Nephron (organoid): Measurements from ENCODE around the gene PAGR1.
"Not testable (repeated sequence)": the region's sequence is repeated elsewhere in the genome, so short reads cannot be mapped to it uniquely, and the experiment has no call there.

Experiments used
- H3K27ac Mint-ChIP-seq, 3 experiments: 2 replicates each; pipeline ENCODE4 v1.8.0; 2020; ENCODE audit warnings: mixed read lengths in 3 of 3, mild to moderate bottlenecking in 2 of 3, moderate library complexity in 1 of 3
- H3K27me3 Mint-ChIP-seq: 2 replicates; pipeline ENCODE4 v1.8.0; 2021; ENCODE audit warnings: low read depth, mild to moderate bottlenecking, moderate library complexity, mixed read lengths
- H3K36me3 Mint-ChIP-seq: 2 replicates; pipeline ENCODE4 v1.8.0; 2020; ENCODE audit warnings: low read depth, mixed read lengths
- H3K4me1 Mint-ChIP-seq: 2 replicates; pipeline ENCODE4 v1.8.0; 2020; ENCODE audit warnings: mixed read lengths
- H3K4me3 Mint-ChIP-seq, 3 experiments: 2 replicates each; pipeline ENCODE4 v1.8.0; 2020; ENCODE audit warnings: mild to moderate bottlenecking in 3 of 3, mixed read lengths in 3 of 3, moderate library complexity in 2 of 3
- H3K9me3 Mint-ChIP-seq: 2 replicates; pipeline ENCODE4 v1.8.0; 2020; ENCODE audit warnings: mixed read lengths
- TF ChIP-seq, protein P1 (sequence below), 3 experiments: fragments of 200-600 bp; sonication (generic); IDR thresholded peaks; one replicate each; pipeline ENCODE4 v1.5.0; 2021; ENCODE audit warnings: antibody characterized with exemption in 3 of 3; ENCODE audit not compliant: unreplicated experiment in 3 of 3

The PAGR1 gene

DNA sequence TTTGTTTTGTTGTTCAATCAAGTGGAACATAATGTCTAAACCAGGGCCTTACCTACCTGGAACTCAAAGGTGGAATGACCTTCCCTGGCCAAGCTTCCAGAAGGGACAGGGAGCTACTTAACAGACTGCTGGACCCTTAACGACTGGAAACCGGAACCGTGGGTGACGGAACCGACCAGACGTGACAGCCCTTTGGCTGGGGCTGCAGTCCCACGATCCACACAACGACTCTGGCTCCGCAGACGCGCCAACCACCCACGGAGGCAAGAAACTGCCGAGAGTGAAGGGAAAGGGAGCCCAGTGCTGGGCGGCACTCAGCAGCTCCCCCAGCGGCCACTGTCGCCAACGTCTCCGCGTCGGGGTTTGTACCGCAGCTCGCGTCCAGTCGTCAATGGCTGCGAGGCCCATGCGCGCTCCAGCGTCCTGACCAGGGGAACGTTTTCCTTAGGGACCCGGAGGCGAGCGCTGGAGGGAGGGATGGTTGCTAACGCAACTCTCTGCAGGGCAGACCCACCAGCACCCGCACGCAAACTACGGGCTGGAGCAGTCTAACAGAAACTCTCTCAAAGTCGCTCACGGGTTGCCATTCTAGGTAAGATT lies 31.0 kb upstream of the PAGR1 start:
- Mint-ChIP-seq H3K27ac (peak overlapping the region; percentile 53 to 87 (median 70)), H3K27me3 (peaks cover 6% of the 10 kb centered on the region), H3K4me1 (peaks cover 8% of the 10 kb centered on the region), H3K36me3 (no peaks in the 10 kb centered on the region), H3K9me3 (no peaks in the 10 kb centered on the region), H3K4me3 (peak overlapping the region; percentile 71 to 82 (median 75))
- TF ChIP-seq, protein P1, sequence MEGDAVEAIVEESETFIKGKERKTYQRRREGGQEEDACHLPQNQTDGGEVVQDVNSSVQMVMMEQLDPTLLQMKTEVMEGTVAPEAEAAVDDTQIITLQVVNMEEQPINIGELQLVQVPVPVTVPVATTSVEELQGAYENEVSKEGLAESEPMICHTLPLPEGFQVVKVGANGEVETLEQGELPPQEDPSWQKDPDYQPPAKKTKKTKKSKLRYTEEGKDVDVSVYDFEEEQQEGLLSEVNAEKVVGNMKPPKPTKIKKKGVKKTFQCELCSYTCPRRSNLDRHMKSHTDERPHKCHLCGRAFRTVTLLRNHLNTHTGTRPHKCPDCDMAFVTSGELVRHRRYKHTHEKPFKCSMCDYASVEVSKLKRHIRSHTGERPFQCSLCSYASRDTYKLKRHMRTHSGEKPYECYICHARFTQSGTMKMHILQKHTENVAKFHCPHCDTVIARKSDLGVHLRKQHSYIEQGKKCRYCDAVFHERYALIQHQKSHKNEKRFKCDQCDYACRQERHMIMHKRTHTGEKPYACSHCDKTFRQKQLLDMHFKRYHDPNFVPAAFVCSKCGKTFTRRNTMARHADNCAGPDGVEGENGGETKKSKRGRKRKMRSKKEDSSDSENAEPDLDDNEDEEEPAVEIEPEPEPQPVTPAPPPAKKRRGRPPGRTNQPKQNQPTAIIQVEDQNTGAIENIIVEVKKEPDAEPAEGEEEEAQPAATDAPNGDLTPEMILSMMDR (IDR thresholded peaks at IDR 0.05; ENCODE audit: unreplicated experiment in 3 of 3): peak; percentile 74 to 82 (median 79)

GRCh38 chr16:29787155-29787554 lies 28.8 kb upstream of the PAGR1 start:
- peaks cover 30% of the 10 kb centered on the region for H3K4me1 Mint-ChIP-seq
- not testable (repeated sequence) for H3K36me3 Mint-ChIP-seq, H3K27ac Mint-ChIP-seq, H3K9me3 Mint-ChIP-seq, H3K4me3 Mint-ChIP-seq, H3K27me3 Mint-ChIP-seq

DNA sequence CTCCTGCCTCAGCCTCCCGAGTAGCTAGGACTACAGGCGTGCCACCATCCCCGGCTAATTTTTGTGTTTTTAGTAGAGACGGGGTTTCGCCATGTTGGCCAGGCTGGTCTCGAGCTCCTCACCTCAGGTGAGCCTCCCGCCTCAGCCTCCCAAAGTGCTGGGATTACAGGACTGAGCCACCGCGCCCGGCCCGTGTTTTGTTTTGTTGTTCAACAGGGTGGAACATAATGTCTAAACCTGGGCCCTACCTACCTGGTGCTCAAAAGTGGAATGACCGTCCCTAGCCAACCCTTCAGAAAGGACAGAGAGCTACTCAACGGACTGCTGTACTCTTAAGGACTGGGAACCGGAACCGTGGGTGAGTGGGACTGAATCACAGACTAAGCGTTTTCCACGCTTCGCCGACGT lies 26.2 kb upstream of the PAGR1 start:
- peak overlapping the region; percentile 99 to 100 (median 99) for H3K27ac Mint-ChIP-seq
- H3K4me1 Mint-ChIP-seq: peaks cover 38% of the 10 kb centered on the region
- H3K9me3 Mint-ChIP-seq: no peaks in the 10 kb centered on the region
- H3K4me3 Mint-ChIP-seq: peak overlapping the region; percentile 97 to 99 (median 98)
- peaks cover 10% of the 10 kb centered on the region for H3K36me3 Mint-ChIP-seq
- TF ChIP-seq, protein P1 (IDR thresholded peaks at IDR 0.05; ENCODE audit: unreplicated experiment in 3 of 3): no peak
- H3K27me3 Mint-ChIP-seq: peaks cover 4% of the 10 kb centered on the region

GRCh38 chr16:29790183-29790948 lies 25.6 kb upstream of the PAGR1 start, which contains the start of gene KIF22:
Gene KIF22, plus strand, starts transcription at chr16:29790751. Its CDS starts 9 bp downstream, at chr16:29790760.
- Mint-ChIP-seq H3K27ac (peak within 1 kb of the TSS; percentile 99 to 100 (median 99)), H3K9me3 (no peaks in the 10 kb centered on the region), H3K27me3 (no peaks in the 10 kb centered on the region), H3K4me3 (peak within 1 kb of the TSS; percentile 97 to 99 (median 98)), H3K36me3 (peaks cover 13% of the 10 kb centered on the region), H3K4me1 (peaks cover 33% of the 10 kb centered on the region)
- TF ChIP-seq, protein P1 (IDR thresholded peaks at IDR 0.05; ENCODE audit: unreplicated experiment in 3 of 3): peak; percentile 67 to 81 (median 69)

- Mint-ChIP-seq H3K36me3 (peaks cover 13% of the 10 kb centered on the region), H3K4me3 (peak overlapping the region; percentile 97 to 99 (median 98)), H3K27me3 (no peaks in the 10 kb centered on the region), H3K4me1 (peaks cover 32% of the 10 kb centered on the region), H3K9me3 (no peaks in the 10 kb centered on the region), H3K27ac (peak overlapping the region; percentile 99 to 100 (median 99))
- TF ChIP-seq, protein P1 (IDR thresholded peaks at IDR 0.05; ENCODE audit: unreplicated experiment in 3 of 3): no peak
These were observed 24.8 kb upstream of the PAGR1 start for GRCh38 chr16:29790949-29791844.
